Activated CD4-positive, alpha-beta T cell treated with anti-CD3 and anti-CD28 coated beads, Interleukin-2, amount 10 ng/mL, durations not matched to agents 7 days and 5 days (primary cell): ENCODE data around the gene TP53I13. TPM values are rescaled to one million over a fixed set of nuclear protein-coding genes. Genes with fewer than 3 reads are reported as not detected.
A peak's percentile ranks its signal among the peaks of the same experiment; 100 is the strongest.
"Not testable (repeated sequence)": the region's sequence is repeated elsewhere in the genome, so short reads cannot be mapped to it uniquely, and the experiment has no call there.

Experiments used
- CTCF ChIA-PET: fragments of 350-600 bp; sonication (Branson Sonifier 250); formaldehyde crosslinking; loops from one replicate; lab custom pipeline; 2021; ENCODE audit warnings: antibody characterized with exemption; lab: Charles Lee
- POLR2A ChIA-PET: fragments of 350-600 bp; sonication (Branson Sonifier 250); formaldehyde crosslinking; loops from one replicate; lab custom pipeline; 2021; ENCODE audit warnings: antibody characterized with exemption; lab: Charles Lee
- DNase-seq: peaks from one replicate; pipeline ENCODE4 v3.0.0-alpha.2; 2020
- H3K27ac Mint-ChIP-seq: one replicate; pipeline ENCODE4 v1.8.0; 2021; ENCODE audit warnings: mild to moderate bottlenecking, moderate library complexity, mixed read lengths
- H3K27me3 Mint-ChIP-seq: one replicate; pipeline ENCODE4 v1.8.0; 2021; ENCODE audit warnings: mixed read lengths
- H3K36me3 Mint-ChIP-seq: one replicate; pipeline ENCODE4 v1.8.0; 2021; ENCODE audit warnings: low read depth, mixed read lengths
- H3K4me1 Mint-ChIP-seq: one replicate; pipeline ENCODE4 v1.8.0; 2021; ENCODE audit warnings: mixed read lengths
- H3K4me3 Mint-ChIP-seq: one replicate; pipeline ENCODE4 v1.8.0; 2021; ENCODE audit warnings: mild to moderate bottlenecking, moderate library complexity, mixed read lengths
- H3K9me3 Mint-ChIP-seq: one replicate; pipeline ENCODE4 v1.8.0; 2021; ENCODE audit warnings: mixed read lengths
- total RNA-seq, 2 experiments: library from RNA; stranded (reverse); gene quantifications; one replicate each; pipeline ENCODE4 v1.2.3, GENCODE V29; 2021

Gene TP53I13
- total RNA-seq, 2 experiments from 2014 or later, result 71.4 to 75.0 TPM

GRCh38 chr17:29558139-29558538 is 10.4 kb upstream of the TP53I13 start:
- H3K27ac Mint-ChIP-seq, DNase-seq, H3K4me3 Mint-ChIP-seq, H3K9me3 Mint-ChIP-seq, H3K27me3 Mint-ChIP-seq: not testable (repeated sequence)
- POLR2A ChIA-PET, result interaction anchor here (0.7 kb wide), 1 partner anchor 9 kb away, joined by 3 read pairs; the partner anchor contains the start of gene ABHD15
- H3K4me1 Mint-ChIP-seq, result peaks cover 31% of the 10 kb centered on the region
- H3K36me3 Mint-ChIP-seq, result peaks cover 21% of the 10 kb centered on the region
- CTCF ChIA-PET, result interaction anchor here (0.7 kb wide), 1 partner anchor 366 kb away, joined by 6 read pairs; no protein-coding TSS in a partner anchor

- DNase-seq, result no peak
- Mint-ChIP-seq H3K27ac (no peak overlapping the region), H3K9me3 (no peaks in the 10 kb centered on the region), H3K27me3 (no peaks in the 10 kb centered on the region), H3K4me3 (no peak overlapping the region), H3K4me1 (peaks cover 40% of the 10 kb centered on the region), H3K36me3 (peaks cover 26% of the 10 kb centered on the region)
- ChIA-PET POLR2A (no interaction called here), CTCF (interaction anchor here (1.0 kb wide), 1 partner anchor 185 kb away, joined by 3 read pairs; no protein-coding TSS in a partner anchor)
Observed at GRCh38 chr17:29559640-29560039, 8.9 kb upstream of the TP53I13 start.

GRCh38 chr17:29560316-29560715 is 8.2 kb upstream of the TP53I13 start:
- no peaks in the 10 kb centered on the region for H3K27me3 Mint-ChIP-seq
- no peak overlapping the region for H3K4me3 Mint-ChIP-seq
- no peak for DNase-seq
- ChIA-PET CTCF (interaction anchor here (0.6 to 1.4 kb wide), 3 partner anchors 57 to 915 kb away, joined by 3 to 4 read pairs (median 4); partner anchors contain the start of gene BLTP2), POLR2A (no interaction called here)
- peaks cover 28% of the 10 kb centered on the region for H3K36me3 Mint-ChIP-seq
- H3K27ac Mint-ChIP-seq, result no peak overlapping the region
- no peaks in the 10 kb centered on the region for H3K9me3 Mint-ChIP-seq
- H3K4me1 Mint-ChIP-seq, result peaks cover 43% of the 10 kb centered on the region

GRCh38 chr17:29561554-29562517 is 6.7 kb upstream of the TP53I13 start:
- peaks cover 28% of the 10 kb centered on the region for H3K36me3 Mint-ChIP-seq
- peaks cover 50% of the 10 kb centered on the region for H3K4me1 Mint-ChIP-seq
- H3K27me3 Mint-ChIP-seq, result no peaks in the 10 kb centered on the region
- H3K4me3 Mint-ChIP-seq, result no peak overlapping the region
- no peak overlapping the region for H3K27ac Mint-ChIP-seq
- ChIA-PET POLR2A (no interaction called here), CTCF (interaction anchor here (0.6 to 1.6 kb wide), 4 partner anchors 11 to 503 kb away, joined by 3 to 4 read pairs (median 4); no protein-coding TSS in a partner anchor)
- no peaks in the 10 kb centered on the region for H3K9me3 Mint-ChIP-seq
- no peak for DNase-seq

GRCh38 chr17:29562615-29563014 is 5.9 kb upstream of the TP53I13 start:
- Mint-ChIP-seq H3K27me3 (no peaks in the 10 kb centered on the region), H3K4me3 (no peak overlapping the region), H3K36me3 (peaks cover 28% of the 10 kb centered on the region), H3K27ac (no peak overlapping the region), H3K9me3 (no peaks in the 10 kb centered on the region), H3K4me1 (peaks cover 42% of the 10 kb centered on the region)
- CTCF ChIA-PET, result interaction anchor here (0.6 to 1.6 kb wide), 2 partner anchors 10 to 162 kb away, joined by 3 to 4 read pairs; no protein-coding TSS in a partner anchor
- POLR2A ChIA-PET, result no interaction called here
- no peak for DNase-seq

- Mint-ChIP-seq H3K4me3 (no peak overlapping the region), H3K36me3 (peaks cover 28% of the 10 kb centered on the region), H3K27ac (no peak overlapping the region), H3K9me3 (no peaks in the 10 kb centered on the region), H3K4me1 (peaks cover 36% of the 10 kb centered on the region), H3K27me3 (no peaks in the 10 kb centered on the region)
- ChIA-PET CTCF (interaction anchor here (0.6 kb wide), 1 partner anchor 171 kb away, joined by 3 read pairs; no protein-coding TSS in a partner anchor), POLR2A (no interaction called here)
- DNase-seq, result no peak
Observed at GRCh38 chr17:29563816-29564215, 4.7 kb upstream of the TP53I13 start.

- Mint-ChIP-seq H3K27ac (peak overlapping the region; percentile 92), H3K9me3 (no peaks in the 10 kb centered on the region), H3K4me3 (peak overlapping the region; percentile 89), H3K36me3 (peaks cover 27% of the 10 kb centered on the region), H3K4me1 (peaks cover 42% of the 10 kb centered on the region), H3K27me3 (no peaks in the 10 kb centered on the region)
- DNase-seq, result peak; percentile 69
- CTCF ChIA-PET, result interaction anchor here (0.5 to 7.7 kb wide), 5 partner anchors 10 to 946 kb away, joined by 3 to 77 read pairs (median 10); partner anchors contain the start of gene ANKRD13B
- POLR2A ChIA-PET, result interaction anchor here (0.6 to 1.0 kb wide), 3 partner anchors 10 to 1445 kb away, joined by 3 to 5 read pairs (median 3); no protein-coding TSS in a partner anchor
Observed at GRCh38 chr17:29565643-29566472, 2.6 kb upstream of the TP53I13 start.

- POLR2A ChIA-PET, result interaction anchor here (0.6 to 0.9 kb wide), 2 partner anchors 9 kb away, joined by 3 read pairs; no protein-coding TSS in a partner anchor
- H3K4me1 Mint-ChIP-seq, result peaks cover 41% of the 10 kb centered on the region
- no peaks in the 10 kb centered on the region for H3K9me3 Mint-ChIP-seq
- H3K27ac Mint-ChIP-seq, result peak within 1 kb of the TSS; percentile 97
- H3K36me3 Mint-ChIP-seq, result peaks cover 24% of the 10 kb centered on the region
- CTCF ChIA-PET, result interaction anchor here (0.5 to 7.7 kb wide), 10 partner anchors 10 to 947 kb away, joined by 3 to 77 read pairs (median 8); partner anchors contain the start of gene ANKRD13B
- peak within 1 kb of the TSS; percentile 95 for H3K4me3 Mint-ChIP-seq
- no peaks in the 10 kb centered on the region for H3K27me3 Mint-ChIP-seq
- DNase-seq, result peak; percentile 57
Observed at GRCh38 chr17:29566473-29567303, 1.8 kb upstream of the TP53I13 start, which contains the start of gene ABHD15. TSS of gene ABHD15 (minus strand) at chr17:29567037. CDS start at chr17:29566966, 71 bp downstream.

- no peaks in the 10 kb centered on the region for H3K27me3 Mint-ChIP-seq
- peak overlapping the region; percentile 97 for H3K27ac Mint-ChIP-seq
- H3K36me3 Mint-ChIP-seq, result peaks cover 18% of the 10 kb centered on the region
- DNase-seq, result no peak
- CTCF ChIA-PET, result interaction anchor here (1.0 to 7.7 kb wide), 7 partner anchors 11 to 198 kb away, joined by 3 to 77 read pairs (median 10); partner anchors contain the start of gene ANKRD13B
- peaks cover 39% of the 10 kb centered on the region for H3K4me1 Mint-ChIP-seq
- no peaks in the 10 kb centered on the region for H3K9me3 Mint-ChIP-seq
- POLR2A ChIA-PET, result interaction anchor here (0.6 kb wide), 1 partner anchor 9 kb away, joined by 3 read pairs; no protein-coding TSS in a partner anchor
- H3K4me3 Mint-ChIP-seq, result peak overlapping the region; percentile 95
Observed at GRCh38 chr17:29567304-29567553, 1.3 kb upstream of the TP53I13 start.

- H3K36me3 Mint-ChIP-seq, result peaks cover 13% of the 10 kb centered on the region
- H3K27me3 Mint-ChIP-seq, result no peaks in the 10 kb centered on the region
- peak; percentile 82 for DNase-seq
- ChIA-PET CTCF (interaction anchor here (1.0 to 7.7 kb wide), 11 partner anchors 12 to 198 kb away, joined by 3 to 77 read pairs (median 4); partner anchors contain the start of gene ANKRD13B), POLR2A (no interaction called here)
- peak overlapping the region; percentile 95 for H3K4me3 Mint-ChIP-seq
- peaks cover 36% of the 10 kb centered on the region for H3K4me1 Mint-ChIP-seq
- H3K27ac Mint-ChIP-seq, result peak overlapping the region; percentile 97
- H3K9me3 Mint-ChIP-seq, result no peaks in the 10 kb centered on the region
Observed at GRCh38 chr17:29567554-29568330, 759 bp upstream of the TP53I13 start.
